Activated T-cell treated with anti-CD3 and anti-CD28 coated beads for 48 hours (primary cell): ENCODE measurements around the gene WIPF2.
A peak's percentile ranks its signal among the peaks of the same experiment; 100 is the strongest.

Experiments
- DNase-seq: peaks from one replicate; pipeline ENCODE4 v3.0.0-alpha.2; 2020; ENCODE audit warnings: low read depth

The WIPF2 gene

DNA sequence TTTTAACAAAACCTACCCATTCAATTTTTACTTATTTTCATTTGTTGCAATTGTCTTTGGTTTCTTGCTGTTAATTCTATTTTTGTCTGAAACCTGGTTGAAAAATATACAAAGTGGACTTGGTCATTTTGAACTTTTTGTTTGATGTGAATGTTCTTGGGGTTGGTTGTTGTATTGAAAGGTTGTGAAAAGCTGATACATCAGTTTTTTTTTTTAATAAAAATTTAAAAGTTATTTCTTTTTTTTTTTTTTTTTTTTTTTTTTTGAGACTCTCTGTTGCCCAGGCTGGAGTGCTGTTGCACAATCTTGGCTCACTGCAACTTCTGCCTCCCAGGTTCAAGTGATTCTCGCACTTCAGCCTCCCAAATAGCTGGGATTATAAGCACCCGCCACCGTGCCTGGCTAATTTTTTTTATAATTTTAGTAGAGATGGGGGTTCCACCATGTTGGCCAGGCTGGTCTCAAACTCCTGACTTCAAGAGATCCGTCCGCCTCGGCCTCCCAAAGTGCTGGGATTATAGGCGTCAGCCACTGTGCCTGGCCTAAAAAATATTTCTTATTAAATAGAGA lies 28.9 kb downstream of the WIPF2 start:
- DNase-seq = no peak

DNA sequence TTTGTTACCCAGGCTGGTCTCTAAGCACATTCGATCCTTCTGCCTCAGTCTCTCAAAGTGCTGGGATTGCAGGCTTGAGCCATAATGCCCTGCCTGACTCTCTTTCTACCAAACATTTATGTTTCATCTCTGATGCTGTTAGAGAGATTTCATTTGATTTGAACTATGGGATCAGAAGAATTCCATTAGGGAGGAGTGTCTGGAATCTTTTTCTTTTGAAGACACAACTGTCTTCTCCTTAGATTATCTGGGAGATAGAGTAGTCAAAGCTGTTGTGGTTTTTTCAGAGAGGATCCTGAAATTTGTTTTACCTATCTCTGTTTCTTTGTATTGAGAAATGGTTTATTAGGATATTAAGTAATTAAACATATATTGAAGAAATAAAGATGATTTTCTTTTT lies 29.4 kb downstream of the WIPF2 start:
- no peak for DNase-seq

DNA sequence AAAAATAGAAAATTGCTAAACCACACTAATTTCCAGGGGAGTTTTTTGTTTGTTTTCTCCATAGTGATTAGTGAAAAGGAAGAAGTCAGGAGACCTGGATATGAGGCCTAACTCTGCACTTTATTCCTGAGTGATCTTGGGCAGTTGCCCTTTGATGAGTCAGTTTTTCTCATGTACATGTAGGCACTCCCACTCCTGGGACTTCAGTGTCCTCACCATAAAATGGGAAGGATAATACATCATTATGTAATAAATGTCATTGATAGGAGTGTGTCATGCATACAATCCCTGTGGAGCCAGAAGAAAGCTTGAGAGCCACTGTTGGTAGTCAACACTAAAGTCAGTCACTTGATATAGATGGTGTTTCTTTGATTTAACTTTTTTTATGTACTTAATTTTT lies 32.5 kb downstream of the WIPF2 start:
- DNase-seq = no peak

DNA sequence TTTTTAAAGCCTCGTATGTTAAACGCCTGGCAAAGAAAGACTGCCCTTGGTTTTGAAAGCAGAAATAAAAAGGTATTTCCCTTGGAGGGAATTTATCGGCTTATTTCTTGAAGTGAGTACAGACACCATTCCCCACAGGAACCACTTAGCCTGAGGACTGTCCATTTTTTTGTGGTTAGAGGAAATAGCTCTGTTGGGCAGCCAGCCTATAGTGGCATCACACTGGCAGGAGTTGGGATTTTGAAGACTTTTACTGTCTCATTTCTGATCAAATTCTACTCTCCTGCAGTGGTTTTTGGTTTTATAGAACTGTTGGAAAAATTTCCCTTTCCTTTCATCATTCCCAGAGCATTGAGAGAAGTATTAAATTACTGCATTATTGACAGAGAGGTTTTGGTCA lies 34.5 kb downstream of the WIPF2 start:
- DNase-seq = no peak

DNA sequence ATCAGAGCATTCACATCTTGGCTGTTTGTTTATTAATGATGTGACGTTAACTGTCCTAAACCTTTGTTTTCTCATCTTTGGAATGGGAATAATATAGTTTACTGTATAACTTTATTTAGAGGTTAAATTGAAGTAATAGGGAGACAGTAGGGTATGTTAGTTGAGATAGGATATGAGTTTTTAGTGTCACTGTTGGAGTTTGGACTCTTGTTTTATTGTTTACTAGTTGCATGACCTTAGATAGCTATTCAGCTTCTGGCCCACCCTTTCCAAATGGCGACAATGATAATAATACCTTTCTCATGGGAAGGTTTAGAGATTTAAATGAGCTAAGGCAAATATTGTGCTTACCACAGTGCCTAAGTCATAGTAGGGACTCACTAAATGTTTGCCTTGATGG lies 40.4 kb downstream of the WIPF2 start:
- DNase-seq = no peak

DNA sequence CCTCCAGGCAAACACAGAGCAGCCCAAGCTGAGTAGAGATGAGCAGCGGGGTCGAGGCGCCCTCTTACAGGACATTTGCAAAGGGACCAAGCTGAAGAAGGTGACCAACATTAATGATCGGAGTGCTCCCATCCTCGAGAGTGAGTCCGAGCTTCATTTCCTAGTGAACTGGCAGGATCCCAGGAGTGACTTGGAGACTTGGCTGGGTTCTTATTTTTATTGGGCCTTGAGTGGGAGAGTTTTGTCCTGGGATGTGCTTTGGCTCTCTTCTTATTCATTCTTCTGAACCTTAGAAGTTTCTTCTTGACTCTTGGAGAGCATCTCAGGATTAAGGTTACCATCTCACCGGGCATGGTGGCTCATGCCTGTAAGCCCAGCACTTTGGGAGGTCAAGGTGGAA lies 41.4 kb downstream of the WIPF2 start:
- DNase-seq = no peak

DNA sequence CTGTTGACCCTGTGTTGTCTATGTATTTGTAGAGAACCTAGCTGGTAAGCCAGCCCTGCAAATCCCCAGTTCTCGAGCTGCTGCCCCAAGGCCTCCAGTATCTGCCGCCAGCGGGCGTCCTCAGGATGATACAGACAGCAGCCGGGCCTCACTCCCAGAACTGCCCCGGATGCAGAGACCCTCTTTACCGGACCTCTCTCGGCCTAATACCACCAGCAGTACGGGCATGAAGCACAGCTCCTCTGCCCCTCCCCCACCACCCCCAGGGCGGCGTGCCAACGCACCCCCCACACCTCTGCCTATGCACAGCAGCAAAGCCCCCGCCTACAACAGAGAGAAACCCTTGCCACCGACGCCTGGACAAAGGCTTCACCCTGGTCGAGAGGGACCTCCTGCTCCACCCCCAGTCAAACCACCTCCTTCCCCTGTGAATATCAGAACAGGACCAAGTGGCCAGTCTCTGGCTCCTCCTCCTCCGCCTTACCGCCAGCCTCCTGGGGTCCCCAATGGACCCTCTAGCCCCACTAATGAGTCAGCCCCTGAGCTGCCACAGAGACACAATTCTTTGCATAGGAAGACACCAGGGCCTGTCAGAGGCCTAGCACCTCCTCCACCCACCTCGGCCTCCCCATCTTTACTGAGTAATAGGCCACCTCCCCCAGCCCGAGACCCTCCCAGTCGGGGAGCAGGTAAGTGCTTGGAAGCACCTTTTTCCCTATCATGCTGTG lies 45.5 kb downstream of the WIPF2 start:
- no peak for DNase-seq

DNA sequence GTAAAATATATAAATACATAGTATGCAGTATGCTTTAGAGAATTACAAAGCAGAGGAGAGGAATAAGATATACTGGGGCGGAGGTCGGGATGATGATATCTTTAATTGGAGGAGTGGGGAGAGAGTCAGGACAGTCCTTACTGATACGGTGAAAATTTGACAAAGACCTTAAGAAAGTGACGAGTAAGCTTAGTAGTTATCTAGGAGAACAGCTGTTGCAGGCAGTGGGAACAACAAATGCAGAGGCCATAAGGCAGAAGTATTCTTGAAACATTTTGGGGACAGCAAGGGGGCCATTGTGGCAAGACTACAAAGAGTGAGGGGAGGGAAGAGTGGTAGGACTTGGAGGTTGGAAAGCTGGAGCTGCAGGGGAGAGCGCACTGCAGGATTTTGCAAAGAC lies 46.2 kb downstream of the WIPF2 start:
- DNase-seq = no peak

DNA sequence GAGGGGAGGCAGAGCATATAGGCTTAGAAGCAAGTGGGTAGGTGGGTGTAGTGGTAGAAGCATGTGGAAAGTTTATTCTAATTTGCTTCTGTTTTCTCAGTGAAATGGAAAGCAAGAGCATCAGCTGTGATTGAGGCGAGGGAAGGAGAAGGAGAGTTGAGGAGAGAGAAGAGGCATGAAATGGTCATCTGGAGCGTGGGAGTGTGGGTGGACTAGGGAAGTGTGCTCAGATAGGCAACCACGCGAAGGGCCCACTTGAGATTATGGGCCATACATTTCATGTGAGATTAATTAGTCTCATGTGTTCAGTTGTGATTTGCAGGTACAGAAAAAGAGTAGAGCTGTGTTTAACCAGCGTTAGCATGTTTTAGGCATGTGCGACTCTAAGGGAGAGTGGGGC lies 47.8 kb downstream of the WIPF2 start:
- no peak for DNase-seq

DNA sequence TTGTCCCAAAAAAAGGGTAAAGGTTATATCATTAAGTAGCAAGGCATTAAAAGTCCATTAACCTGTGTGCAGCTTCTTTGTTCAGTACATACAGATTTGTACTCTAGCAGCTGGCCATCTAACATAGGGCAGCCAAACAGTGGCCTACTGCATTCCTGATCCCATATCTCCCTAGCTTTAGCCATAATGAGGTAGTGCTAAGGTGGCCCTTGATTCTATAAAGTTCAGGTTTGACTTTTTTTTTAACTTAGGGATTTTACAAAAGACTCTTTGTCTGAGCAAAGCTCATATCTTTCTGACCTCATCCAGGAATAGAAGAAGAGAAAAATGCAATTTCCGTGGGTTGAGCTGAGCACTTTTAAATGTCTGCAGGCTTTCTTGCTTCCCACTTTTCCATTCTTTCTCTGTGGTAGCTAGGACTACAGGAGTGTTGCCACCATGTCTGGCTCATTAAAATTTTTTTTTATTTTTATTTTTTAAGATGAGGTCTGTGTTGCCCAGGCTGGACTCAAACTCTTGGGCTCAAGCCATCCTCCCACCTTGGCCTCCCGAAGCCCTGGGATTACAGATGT lies 49.1 kb downstream of the WIPF2 start:
- DNase-seq = no peak

DNA sequence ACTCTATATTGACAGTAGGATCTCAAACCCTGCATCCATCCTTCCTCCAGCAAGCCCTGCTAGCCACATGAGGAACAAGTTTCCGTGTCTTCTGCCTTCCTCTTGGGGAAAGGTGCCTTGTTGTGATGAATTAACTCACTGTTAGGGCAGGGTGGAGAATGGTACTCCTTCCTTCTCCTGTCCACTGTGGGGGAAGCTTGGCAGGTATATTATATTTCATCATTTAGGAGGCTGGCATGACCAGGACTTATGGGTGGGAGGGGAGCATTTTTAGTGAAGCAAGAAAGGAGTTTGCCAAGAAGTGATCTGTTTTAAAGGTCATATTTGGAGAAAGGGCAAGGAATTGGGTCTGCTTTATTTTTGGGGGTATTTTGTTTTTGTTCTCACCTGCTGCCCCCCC lies 59.3 kb downstream of the WIPF2 start:
- DNase-seq = no peak

DNA sequence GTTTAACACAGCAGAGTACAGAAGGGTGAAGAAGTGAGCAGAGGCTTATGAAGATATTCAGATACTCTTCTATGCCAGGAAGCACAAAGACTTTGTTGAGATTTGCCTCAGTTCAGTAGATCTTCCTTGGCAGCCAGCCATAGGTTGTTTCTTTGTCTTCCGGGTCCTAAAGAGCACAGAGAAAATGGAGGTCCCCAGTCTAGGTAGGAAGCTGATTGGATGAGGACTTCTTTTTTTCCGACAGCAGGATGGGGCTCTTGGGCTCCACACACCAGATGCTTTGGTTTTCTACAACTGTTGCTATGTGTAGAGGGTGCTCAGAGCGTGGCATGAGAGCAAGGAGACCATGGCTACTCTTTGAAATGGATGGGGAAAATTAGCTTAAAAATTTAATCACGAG lies 60.3 kb downstream of the WIPF2 start:
- no peak for DNase-seq

DNA sequence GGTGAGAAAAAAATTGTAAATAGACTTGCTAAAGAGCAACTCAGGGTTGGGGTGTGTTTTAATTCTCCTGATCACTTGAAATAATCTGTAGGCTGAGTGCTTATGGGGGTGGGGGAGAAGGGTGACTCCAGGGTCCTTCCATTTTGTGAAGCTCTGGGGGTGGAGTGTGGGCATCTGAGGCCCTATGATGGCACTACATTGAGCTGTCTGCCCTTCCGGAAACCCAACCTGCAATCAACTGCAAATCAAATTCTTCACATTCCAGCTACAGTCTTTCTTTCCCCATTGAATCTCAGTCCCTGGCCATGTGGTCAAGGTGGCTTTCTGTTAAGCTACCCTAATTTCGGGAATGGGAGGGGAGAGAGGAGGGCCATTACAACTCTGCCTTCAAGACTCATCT lies 62.6 kb downstream of the WIPF2 start:
- no peak for DNase-seq

DNA sequence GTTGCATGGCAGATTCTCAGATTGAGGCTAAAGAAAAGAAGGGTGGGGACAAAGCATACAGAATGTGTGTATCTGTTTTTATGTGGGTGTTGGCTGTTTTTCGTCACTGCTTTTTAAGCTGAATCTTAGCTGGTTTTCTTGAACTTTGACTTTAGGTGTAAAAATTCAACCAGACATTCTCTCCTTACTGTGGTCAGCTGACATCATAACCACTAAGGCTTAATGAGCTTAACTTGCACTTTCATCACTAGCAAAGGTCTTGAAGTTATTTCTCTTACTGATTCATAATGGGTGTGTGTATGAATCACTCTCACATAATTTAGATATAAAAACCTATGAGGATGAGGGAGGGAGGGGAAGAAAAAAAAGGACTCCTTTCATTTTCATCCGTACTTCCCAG lies 64.6 kb downstream of the WIPF2 start:
- no peak for DNase-seq

DNA sequence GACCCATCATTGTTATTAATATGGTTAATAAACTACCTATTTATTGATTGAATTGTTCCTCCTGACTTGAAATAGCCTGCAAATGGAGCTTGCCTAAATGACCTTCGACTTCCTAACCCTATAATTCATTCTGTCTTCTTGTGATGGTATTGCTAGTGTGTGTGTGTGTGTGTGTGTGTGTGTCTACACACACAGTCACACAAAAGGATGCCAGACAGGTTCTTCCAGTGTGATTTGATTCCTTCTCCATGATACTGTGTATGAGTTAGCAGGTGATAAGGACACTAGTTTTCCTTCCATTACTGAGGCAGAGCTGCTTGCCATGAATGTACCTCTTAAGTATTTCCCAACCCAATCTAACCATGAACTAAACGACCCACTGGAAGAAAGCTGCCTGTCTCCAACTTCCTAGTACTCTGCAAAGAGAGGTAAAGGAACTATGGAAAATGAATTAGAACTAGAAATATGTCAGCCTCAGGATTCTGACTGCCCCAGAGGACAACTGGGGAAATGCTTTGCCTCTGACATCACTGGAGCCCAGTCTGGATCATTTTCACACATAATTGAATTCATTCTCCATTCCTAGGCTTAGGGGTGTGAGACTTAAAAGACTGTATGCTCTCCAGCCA lies 65.1 kb downstream of the WIPF2 start:
- DNase-seq = no peak

DNA sequence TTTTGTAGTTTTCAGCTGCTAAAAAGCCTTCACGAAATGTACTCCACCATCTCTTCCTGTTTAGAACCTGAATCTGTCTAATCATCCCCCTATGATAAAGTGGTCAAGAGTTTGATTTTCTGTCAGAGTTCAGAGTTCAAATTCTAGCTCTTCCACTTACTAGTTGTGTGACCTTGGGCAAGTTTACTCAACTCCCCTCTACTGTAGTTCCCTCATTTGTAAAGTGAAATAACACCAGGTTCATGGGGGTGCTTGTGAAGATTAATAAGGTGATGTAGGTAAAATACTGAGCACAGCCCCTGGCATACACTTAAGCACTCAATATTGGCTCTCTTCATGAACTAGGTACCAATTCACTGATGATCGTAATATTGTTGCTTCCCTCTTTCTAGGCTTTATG lies 67.4 kb downstream of the WIPF2 start:
- DNase-seq = no peak

DNA sequence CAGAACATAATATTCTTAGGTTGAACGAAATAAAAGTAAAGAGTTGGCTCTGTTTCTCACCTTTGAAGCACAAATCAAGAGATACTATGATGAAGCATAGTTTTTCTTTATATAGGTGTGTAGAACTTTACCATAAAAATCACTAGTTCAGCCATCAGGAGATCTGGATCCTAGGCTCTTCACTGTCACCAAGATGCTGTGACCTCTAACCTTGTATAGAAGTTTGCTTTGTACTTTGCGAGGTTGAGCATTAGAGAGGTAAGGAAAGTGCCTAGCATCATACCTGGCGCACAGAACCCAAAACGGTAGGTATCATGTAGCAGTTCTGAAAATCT lies 68.0 kb downstream of the WIPF2 start:
- DNase-seq = no peak

DNA sequence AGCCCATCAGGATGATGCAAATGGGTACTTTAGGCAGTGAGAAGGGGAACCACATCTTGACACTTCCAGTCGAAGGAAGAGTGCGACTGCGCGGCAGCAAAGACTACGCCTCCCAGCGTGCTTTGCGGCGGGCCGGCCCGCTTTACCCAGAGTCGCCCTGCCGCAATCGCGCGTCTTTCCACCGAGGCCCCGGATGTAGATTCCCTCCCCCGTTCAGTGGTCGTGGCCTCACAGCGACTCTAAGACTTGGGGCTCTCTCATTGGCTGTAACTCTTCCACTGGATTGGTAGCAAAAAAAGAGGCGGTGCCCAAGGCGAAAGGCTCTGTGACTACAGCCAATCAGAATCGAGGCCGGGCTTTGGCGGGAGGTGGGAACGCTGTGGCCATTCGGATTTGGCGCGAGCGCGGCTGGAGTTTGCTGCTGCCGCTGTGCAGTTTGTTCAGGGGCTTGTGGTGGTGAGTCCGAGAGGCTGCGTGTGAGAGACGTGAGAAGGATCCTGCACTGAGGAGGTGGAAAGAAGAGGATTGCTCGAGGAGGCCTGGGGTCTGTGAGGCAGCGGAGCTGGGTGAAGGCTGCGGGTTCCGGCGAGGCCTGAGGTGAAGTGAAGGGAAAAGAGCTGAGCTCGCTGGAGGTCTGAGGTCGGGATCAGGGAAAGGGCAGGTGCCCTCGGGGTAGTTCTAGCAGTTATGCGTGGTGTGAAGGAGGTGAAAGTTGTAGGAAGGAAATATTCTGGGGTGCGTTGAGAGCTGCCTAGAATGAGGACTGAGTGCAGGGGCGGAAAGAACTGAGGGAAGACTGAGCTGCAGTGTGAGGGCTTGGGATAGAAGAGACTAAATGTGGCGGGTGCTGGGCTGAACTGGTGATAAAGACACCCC lies 68.6 kb downstream of the WIPF2 start, which contains the start of gene CDC6:
Gene CDC6 (plus strand): TSS at position 386 of the 876 bp plus-strand sequence. CDS start 1,542 bp downstream, outside the sequence.
- DNase-seq = peak; percentile 96

DNA sequence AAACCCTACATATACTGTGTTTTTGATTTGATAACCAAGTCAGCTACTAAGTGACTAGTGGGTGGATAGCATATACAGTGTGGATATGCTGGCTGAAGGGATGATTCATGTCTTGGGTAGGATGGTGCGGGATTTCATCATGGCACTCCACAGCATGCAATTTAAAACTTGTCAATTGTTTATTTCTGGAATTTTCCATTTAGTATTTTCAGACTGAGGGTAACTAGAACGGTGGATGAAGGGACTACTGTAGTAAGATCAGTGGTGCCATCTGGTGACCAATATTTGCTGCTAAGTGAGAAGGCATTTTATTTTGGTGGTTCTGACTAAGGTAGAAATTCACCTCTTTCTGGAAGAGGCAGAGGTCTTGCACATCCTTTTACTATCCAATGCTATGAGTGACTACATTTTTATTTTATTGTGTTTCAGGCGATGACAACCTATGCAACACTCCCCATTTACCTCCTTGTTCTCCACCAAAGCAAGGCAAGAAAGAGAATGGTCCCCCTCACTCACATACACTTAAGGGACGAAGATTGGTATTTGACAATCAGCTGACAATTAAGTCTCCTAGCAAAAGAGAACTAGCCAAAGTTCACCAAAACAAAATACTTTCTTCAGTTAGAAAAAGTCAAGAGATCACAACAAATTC lies 71.7 kb downstream of the WIPF2 start:
- no peak for DNase-seq

DNA sequence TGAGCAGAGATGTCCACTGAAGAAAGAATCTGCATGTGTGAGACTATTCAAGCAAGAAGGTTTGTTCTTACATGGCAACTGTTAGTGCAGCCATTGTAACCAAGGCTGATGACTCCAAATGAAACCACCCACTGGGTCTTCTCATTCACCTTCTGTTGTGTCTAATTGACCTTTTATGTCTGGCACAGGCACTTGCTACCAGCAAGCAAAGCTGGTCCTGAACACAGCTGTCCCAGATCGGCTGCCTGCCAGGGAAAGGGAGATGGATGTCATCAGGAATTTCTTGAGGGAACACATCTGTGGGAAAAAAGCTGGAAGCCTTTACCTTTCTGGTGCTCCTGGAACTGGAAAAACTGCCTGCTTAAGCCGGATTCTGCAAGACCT lies 72.2 kb downstream of the WIPF2 start:
- DNase-seq = no peak

DNA sequence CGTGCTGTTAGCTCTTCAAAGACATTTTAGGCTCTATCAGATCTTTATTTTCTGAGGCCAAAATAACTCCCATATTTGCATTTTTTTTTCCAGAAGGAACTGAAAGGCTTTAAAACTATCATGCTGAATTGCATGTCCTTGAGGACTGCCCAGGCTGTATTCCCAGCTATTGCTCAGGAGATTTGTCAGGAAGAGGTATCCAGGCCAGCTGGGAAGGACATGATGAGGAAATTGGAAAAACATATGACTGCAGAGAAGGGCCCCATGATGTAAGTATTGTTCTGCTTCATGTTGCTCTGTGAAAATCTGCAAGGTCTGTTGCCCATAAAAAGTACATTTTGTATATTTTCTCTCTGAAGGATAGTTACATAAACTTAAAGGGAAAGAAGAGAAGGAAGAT lies 74.3 kb downstream of the WIPF2 start:
- DNase-seq = no peak
